ENCODE measurements around the gene DPH2. TPM values are rescaled to one million over a fixed set of nuclear protein-coding genes. Genes with fewer than 3 reads are reported as not detected.

The DPH2 gene
- 10.0 and 12.0 TPM in 2 replicates for total RNA-seq

GRCh38 chr1:43969746-43970466 is at the start of gene DPH2:
DPH2 (plus strand) TSS chr1:43970010; CDS start chr1:43970176, 166 bp downstream.

GRCh38 chr1:43933386-43934100 is 36.3 kb upstream of the DPH2 start, which contains the start of gene ARTN:
ARTN (plus strand) TSS chr1:43933801; CDS start chr1:43935657, 1,856 bp downstream.

GRCh38 chr1:43946236-43947060 is 23.4 kb upstream of the DPH2 start, which contains the start of gene IPO13:
IPO13 (plus strand) TSS chr1:43946950; CDS start chr1:43947601, 651 bp downstream.

GRCh38 chr1:43974443-43975248 is 4.8 kb downstream of the DPH2 start, which contains the start of gene ATP6V0B:
ATP6V0B (plus strand) TSS chr1:43974960; CDS start chr1:43975041, 81 bp downstream.

GRCh38 chr1:43978551-43979260 is 8.9 kb downstream of the DPH2 start, which contains the start of gene B4GALT2:
B4GALT2 (plus strand) TSS chr1:43979210; CDS start chr1:43981161, 1,951 bp downstream.

GRCh38 chr1:43991476-43992231 is 21.8 kb downstream of the DPH2 start, which contains the start of gene CCDC24:
CCDC24 (plus strand) TSS chr1:43991599; CDS start chr1:43991879, 280 bp downstream.

Other genes with a start within 250 kb of the DPH2 start
- 0.14 and 0.18 TPM in 2 replicates for gene ARTN, start 36.2 kb upstream of the DPH2 start, total RNA-seq
- gene IPO13, start 23.1 kb upstream of the DPH2 start, total RNA-seq: 13.4 and 17.5 TPM in 2 replicates
- 103 and 140 TPM in 2 replicates for gene ATP6V0B, start 5.0 kb downstream of the DPH2 start, total RNA-seq
- gene B4GALT2, start 9.2 kb downstream of the DPH2 start, total RNA-seq: 63.1 and 89.3 TPM in 2 replicates
- 2.8 and 4.1 TPM in 2 replicates for gene CCDC24, start 21.6 kb downstream of the DPH2 start, total RNA-seq
- gene SLC6A9, start 61.5 kb downstream of the DPH2 start, total RNA-seq: 5.2 and 11.4 TPM in 2 replicates
- gene KLF17, start 148.8 kb downstream of the DPH2 start, total RNA-seq: under 0.01 and 0.09 TPM in 2 replicates
- not detected in 2 replicates for gene KLF18, start 171.6 kb downstream of the DPH2 start, total RNA-seq
- gene DMAP1, start 243.5 kb downstream of the DPH2 start, total RNA-seq: 17.4 and 23.7 TPM in 2 replicates

All from smooth muscle cell of bladder (primary cell).